Keratinocyte (primary cell): ENCODE results near the gene ADAMTS6.

ENCODE experiments used
- EZH2 ChIP-seq: IDR thresholded peaks from one replicate; pipeline ENCODE4 v1.6.1; 2012; ENCODE audit warnings: inconsistent platforms, mild to moderate bottlenecking, low read length, moderate library complexity
- TF ChIP-seq, protein P1 (sequence below), 3 experiments: IDR thresholded peaks in 1 of 3; conservative IDR thresholded peaks in 1 of 3; optimal IDR thresholded peaks in 1 of 3; 2 replicates in 2 of 3; 3 replicates in 1 of 3; pipeline versions ENCODE3 to v1.5.1; 2011; ENCODE audit warnings: low read length in 3 of 3, mild to moderate bottlenecking in 3 of 3, moderate library complexity in 2 of 3, control low read depth in 1 of 3, inconsistent platforms in 1 of 3; ENCODE audit not compliant: insufficient read depth in 2 of 3; ENCODE audit errors: extremely low read depth in 1 of 3

DNA sequence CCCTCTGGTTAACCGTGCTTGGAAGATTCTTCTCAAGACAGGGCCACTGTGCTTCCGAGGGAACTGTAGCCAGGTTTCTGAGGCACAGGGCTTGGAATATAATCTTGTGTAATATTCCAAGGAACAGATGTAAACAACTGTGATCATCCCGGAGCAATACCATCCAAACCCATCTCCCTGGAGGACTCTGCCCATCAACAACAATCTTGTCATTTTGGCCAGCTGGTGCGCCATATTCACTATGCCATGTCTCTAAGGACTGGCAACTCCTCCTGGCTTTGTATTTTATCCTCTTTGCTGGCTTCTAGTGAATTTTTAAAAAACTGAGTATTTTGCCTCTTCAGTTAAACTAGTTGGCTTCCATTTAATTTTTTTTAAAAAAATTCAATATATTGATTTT is 349.3 kb downstream of the ADAMTS6 start:
- TF ChIP-seq, protein P1, sequence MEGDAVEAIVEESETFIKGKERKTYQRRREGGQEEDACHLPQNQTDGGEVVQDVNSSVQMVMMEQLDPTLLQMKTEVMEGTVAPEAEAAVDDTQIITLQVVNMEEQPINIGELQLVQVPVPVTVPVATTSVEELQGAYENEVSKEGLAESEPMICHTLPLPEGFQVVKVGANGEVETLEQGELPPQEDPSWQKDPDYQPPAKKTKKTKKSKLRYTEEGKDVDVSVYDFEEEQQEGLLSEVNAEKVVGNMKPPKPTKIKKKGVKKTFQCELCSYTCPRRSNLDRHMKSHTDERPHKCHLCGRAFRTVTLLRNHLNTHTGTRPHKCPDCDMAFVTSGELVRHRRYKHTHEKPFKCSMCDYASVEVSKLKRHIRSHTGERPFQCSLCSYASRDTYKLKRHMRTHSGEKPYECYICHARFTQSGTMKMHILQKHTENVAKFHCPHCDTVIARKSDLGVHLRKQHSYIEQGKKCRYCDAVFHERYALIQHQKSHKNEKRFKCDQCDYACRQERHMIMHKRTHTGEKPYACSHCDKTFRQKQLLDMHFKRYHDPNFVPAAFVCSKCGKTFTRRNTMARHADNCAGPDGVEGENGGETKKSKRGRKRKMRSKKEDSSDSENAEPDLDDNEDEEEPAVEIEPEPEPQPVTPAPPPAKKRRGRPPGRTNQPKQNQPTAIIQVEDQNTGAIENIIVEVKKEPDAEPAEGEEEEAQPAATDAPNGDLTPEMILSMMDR (optimal IDR thresholded peaks at IDR 0.05 in 1 of 3, IDR thresholded peaks at IDR 0.05 in 1 of 3, conservative IDR thresholded peaks at IDR 0.05 in 1 of 3; ENCODE audit: extremely low read depth in 1 of 3, insufficient read depth in 2 of 3, low read length in 3 of 3), result no peak
- no peak for TF ChIP-seq EZH2
